ENCODE measurements around the gene NF1.

DNA sequence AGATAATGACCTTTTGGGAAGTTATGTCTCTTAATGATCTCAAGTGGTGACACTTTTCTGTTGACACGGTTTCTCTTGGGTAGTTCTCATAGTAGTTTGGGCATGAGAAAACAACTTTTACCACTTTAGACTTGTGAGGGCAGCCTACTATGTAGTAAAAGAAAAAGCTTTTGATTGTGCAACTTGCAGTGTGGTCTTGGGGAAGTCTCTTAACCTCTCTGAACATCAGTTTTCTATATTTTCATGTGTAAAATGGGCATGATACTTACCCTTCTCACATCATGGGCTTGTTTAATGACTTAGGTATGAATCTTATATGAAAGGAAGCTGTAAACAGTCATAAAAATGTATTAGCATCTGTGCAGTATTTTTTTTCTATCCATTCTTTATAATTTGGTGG, 11.2 kb downstream of the NF1 start:
- TF ChIP-seq, protein P1, sequence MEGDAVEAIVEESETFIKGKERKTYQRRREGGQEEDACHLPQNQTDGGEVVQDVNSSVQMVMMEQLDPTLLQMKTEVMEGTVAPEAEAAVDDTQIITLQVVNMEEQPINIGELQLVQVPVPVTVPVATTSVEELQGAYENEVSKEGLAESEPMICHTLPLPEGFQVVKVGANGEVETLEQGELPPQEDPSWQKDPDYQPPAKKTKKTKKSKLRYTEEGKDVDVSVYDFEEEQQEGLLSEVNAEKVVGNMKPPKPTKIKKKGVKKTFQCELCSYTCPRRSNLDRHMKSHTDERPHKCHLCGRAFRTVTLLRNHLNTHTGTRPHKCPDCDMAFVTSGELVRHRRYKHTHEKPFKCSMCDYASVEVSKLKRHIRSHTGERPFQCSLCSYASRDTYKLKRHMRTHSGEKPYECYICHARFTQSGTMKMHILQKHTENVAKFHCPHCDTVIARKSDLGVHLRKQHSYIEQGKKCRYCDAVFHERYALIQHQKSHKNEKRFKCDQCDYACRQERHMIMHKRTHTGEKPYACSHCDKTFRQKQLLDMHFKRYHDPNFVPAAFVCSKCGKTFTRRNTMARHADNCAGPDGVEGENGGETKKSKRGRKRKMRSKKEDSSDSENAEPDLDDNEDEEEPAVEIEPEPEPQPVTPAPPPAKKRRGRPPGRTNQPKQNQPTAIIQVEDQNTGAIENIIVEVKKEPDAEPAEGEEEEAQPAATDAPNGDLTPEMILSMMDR (IDR thresholded peaks at IDR 0.05): no peak
- no peak for TF ChIP-seq POLR2A (IDR thresholded peaks at IDR 0.05)

All from heart left ventricle (tissue), 13 donors.